Liver (tissue), 9 donors: Measurements from ENCODE around the gene EFNA2. TPM values are rescaled to one million over a fixed set of nuclear protein-coding genes. Genes with fewer than 3 reads are reported as not detected.

Experiments used
- DNase-seq: peaks from one replicate; pipeline ENCODE4 v3.0.0-alpha.2; 2017; ENCODE audit warnings: low spot score
- H3K27ac ChIP-seq, 2 donors: one replicate each; pipeline ENCODE4 v1.7.0; 2013; ENCODE audit warnings: inconsistent platforms in 2 of 2, low read length in 2 of 2, control low read depth in 1 of 2, low read depth in 1 of 2, mild to moderate bottlenecking in 1 of 2
- H3K27me3 ChIP-seq, 4 donors: one replicate each; pipeline versions ENCODE4 v1.6.1 to v1.7.0; 2013; ENCODE audit warnings: low read length in 3 of 4, inconsistent platforms in 1 of 4, mild to moderate bottlenecking in 1 of 4, moderate library complexity in 1 of 4; ENCODE audit not compliant: control insufficient read depth in 4 of 4, insufficient read depth in 4 of 4
- H3K36me3 ChIP-seq, 4 donors: one replicate each; pipeline versions ENCODE4 v1.6.1 to v1.7.0; 2013; ENCODE audit warnings: low read length in 3 of 4, mild to moderate bottlenecking in 3 of 4, low read depth in 1 of 4, moderate library complexity in 1 of 4; ENCODE audit not compliant: control insufficient read depth in 4 of 4, insufficient read depth in 3 of 4
- H3K4me1 ChIP-seq, 4 donors: one replicate each; pipeline versions ENCODE4 v1.6.1 to v1.7.0; 2013; ENCODE audit warnings: low read length in 3 of 4, mild to moderate bottlenecking in 3 of 4, moderate library complexity in 1 of 4; ENCODE audit not compliant: control insufficient read depth in 4 of 4, insufficient read depth in 4 of 4
- H3K4me3 ChIP-seq, 3 donors: one replicate each; pipeline versions ENCODE4 v1.6.1 to v1.7.0; 2013; ENCODE audit warnings: low read length in 3 of 3, control low read depth in 1 of 3, low read depth in 1 of 3, mild to moderate bottlenecking in 1 of 3
- H3K9ac ChIP-seq, 2 donors: one replicate each; pipeline ENCODE4 v1.7.0; 2013; ENCODE audit warnings: low read length in 2 of 2, mild to moderate bottlenecking in 2 of 2, moderate library complexity in 2 of 2, control low read depth in 1 of 2, low read depth in 1 of 2
- H3K9me3 ChIP-seq, 4 donors: one replicate each; pipeline versions ENCODE4 v1.6.1 to v1.7.0; 2013; ENCODE audit warnings: low read length in 3 of 4; ENCODE audit not compliant: control insufficient read depth in 4 of 4
- ATF3 ChIP-seq: IDR thresholded peaks from 2 replicates; pipeline ENCODE4 v1.6.1; 2016; ENCODE audit warnings: antibody characterized with exemption
- CTCF ChIP-seq: fragments of 150-350 bp; IDR thresholded peaks from 2 replicates; pipeline ENCODE4 v1.5.1; 2017; ENCODE audit warnings: improper control_type of control experiment, low read depth, low read length; ENCODE audit not compliant: missing input control
- EGR1 ChIP-seq, 2 donors: IDR thresholded peaks; 2 replicates each; pipeline ENCODE4 v1.6.1; 2016 to 2018; ENCODE audit warnings: antibody characterized with exemption in 2 of 2, low read depth in 2 of 2
- FOXA1 ChIP-seq: IDR thresholded peaks from 2 replicates; pipeline ENCODE4 v1.6.1; 2016; ENCODE audit warnings: antibody characterized with exemption
- FOXA2 ChIP-seq: IDR thresholded peaks from 2 replicates; pipeline ENCODE4 v1.6.1; 2016; ENCODE audit warnings: antibody characterized with exemption
- GABPA ChIP-seq, 2 donors: IDR thresholded peaks in 1 of 2; conservative IDR thresholded peaks in 1 of 2; 2 replicates each; pipeline ENCODE4 v1.6.1; 2016; ENCODE audit warnings: antibody characterized with exemption in 2 of 2, mild to moderate bottlenecking in 1 of 2, moderate library complexity in 1 of 2
- HNF4A ChIP-seq, 2 donors: conservative IDR thresholded peaks; 2 replicates each; pipeline ENCODE4 v1.6.1; 2016; ENCODE audit warnings: antibody characterized with exemption in 2 of 2, mild to moderate bottlenecking in 2 of 2
- HNF4G ChIP-seq: IDR thresholded peaks from 2 replicates; pipeline ENCODE4 v1.6.1; 2016; ENCODE audit warnings: antibody characterized with exemption
- JUND ChIP-seq, 2 donors: IDR thresholded peaks; 2 replicates each; pipeline ENCODE4 v1.6.1; 2016; ENCODE audit warnings: antibody characterized with exemption in 2 of 2
- MAX ChIP-seq: IDR thresholded peaks from 2 replicates; pipeline ENCODE4 v1.6.1; 2016; ENCODE audit warnings: antibody characterized with exemption
- NR2F2 ChIP-seq: IDR thresholded peaks from 2 replicates; pipeline ENCODE4 v1.6.1; 2016; ENCODE audit warnings: antibody characterized with exemption
- RAD21 ChIP-seq, 2 donors: IDR thresholded peaks; 2 replicates each; pipeline ENCODE4 v1.6.1; 2016; ENCODE audit warnings: antibody characterized with exemption in 2 of 2, mild to moderate bottlenecking in 2 of 2
- REST ChIP-seq: IDR thresholded peaks from 2 replicates; pipeline ENCODE4 v1.6.1; 2016; ENCODE audit warnings: antibody characterized with exemption, mild to moderate bottlenecking
- RXRA ChIP-seq, 2 donors: IDR thresholded peaks; 2 replicates each; pipeline ENCODE4 v1.6.1; 2017 to 2018; ENCODE audit warnings: antibody characterized with exemption in 2 of 2, mild to moderate bottlenecking in 1 of 2
- SP1 ChIP-seq: IDR thresholded peaks from 2 replicates; pipeline ENCODE4 v1.6.1; 2018; ENCODE audit warnings: antibody characterized with exemption, mild to moderate bottlenecking
- TAF1 ChIP-seq: conservative IDR thresholded peaks from 2 replicates; pipeline ENCODE4 v1.6.1; 2016; ENCODE audit warnings: antibody characterized with exemption, mild to moderate bottlenecking
- YY1 ChIP-seq: IDR thresholded peaks from 2 replicates; pipeline ENCODE4 v1.6.1; 2016; ENCODE audit warnings: antibody characterized with exemption, mild to moderate bottlenecking
- ZBTB33 ChIP-seq: IDR thresholded peaks from 2 replicates; pipeline ENCODE4 v1.6.1; 2016; ENCODE audit warnings: antibody characterized with exemption
- WGBS: extraction: QIAGEN DNeasy Blood & Tissue Kit; methylation state at CpG from one replicate; pipeline ENCODE4 v1.1.7; 2013; 5-methylcytosine and 5-hydroxymethylcytosine counted together
- polyA plus RNA-seq, 2 donors: library from polyadenylated mRNA; stranded (reverse) in 1 of 2; unstranded in 1 of 2; fragments of 200-250 nt in 1 of 2; fragments of >200 nt in 1 of 2; fragmentation: Nextera tagmentation in 1 of 2; extraction: Ambion mirVana in 1 of 2; gene quantifications; one replicate each; pipeline versions ENCODE4 v1.2.1 to v1.2.3, GENCODE V29; 2013 to 2015
- total RNA-seq, 2 donors: library from RNA; depleted of rRNA; stranded (reverse); fragments of >200 nt; gene quantifications; one replicate each; pipeline ENCODE4 v1.2.3, GENCODE V29; 2014
- donor health status: healthy.
- donor health status: healthy.
- donor health status: healthy.
- donor health status: healthy.
- donor health status: healthy.

Gene EFNA2
- total and polyA plus RNA-seq, 4 donors: 0.98 to 9.8 (median 4.3) TPM

GRCh38 chr19:1274081-1274851, 11.4 kb upstream of the EFNA2 start:
- peaks cover 20 to 33% (median 23%) of the 10 kb centered on the region in 4 donors for H3K36me3 ChIP-seq
- no peak overlapping the region for H3K9ac ChIP-seq
- no peak for TF ChIP-seq HNF4G
- no peak for TF ChIP-seq NR2F2
- no peak for TF ChIP-seq ATF3
- TF ChIP-seq GABPA (IDR thresholded peaks at IDR 0.05 in 1 of 2, conservative IDR thresholded peaks at IDR 0.05 in 1 of 2): no peak
- TF ChIP-seq TAF1: no peak
- no peak for TF ChIP-seq ZBTB33
- TF ChIP-seq FOXA2: no peak
- TF ChIP-seq EGR1 (IDR thresholded peaks at IDR 0.05; ENCODE audit: low read depth in 2 of 2): no peak
- no peak for TF ChIP-seq REST
- no peak for TF ChIP-seq RXRA (IDR thresholded peaks at IDR 0.05)
- TF ChIP-seq CTCF: no peak
- TF ChIP-seq JUND (IDR thresholded peaks at IDR 0.05): no peak
- no peak for TF ChIP-seq MAX
- TF ChIP-seq HNF4A (conservative IDR thresholded peaks at IDR 0.05): no peak
- no peak for TF ChIP-seq YY1
- TF ChIP-seq FOXA1: no peak
- no peak for TF ChIP-seq SP1
- TF ChIP-seq RAD21 (IDR thresholded peaks at IDR 0.05): no peak
- peaks cover 24 to 65% (median 58%) of the 10 kb centered on the region in 4 donors for H3K4me1 ChIP-seq
- H3K27ac ChIP-seq: peak overlapping the region; percentile 89 to 98
- peak overlapping the region in 1 of 3 donors; percentile 66 for H3K4me3 ChIP-seq
- no peak for DNase-seq
- H3K27me3 ChIP-seq: no peaks in the 10 kb centered on the region
- no peaks in the 10 kb centered on the region for H3K9me3 ChIP-seq
- WGBS: 71% methylated on average over 46 of the region's 46 CpGs
